Type B pancreatic cell (in vitro differentiated cells): Measurements from ENCODE around the gene CENPM. TPM values are rescaled to one million over a fixed set of nuclear protein-coding genes. Genes with fewer than 3 reads are reported as not detected.

Experiments
- DNase-seq: peaks from one replicate; pipeline ENCODE4 v3.0.0; 2021; ENCODE audit warnings: mixed read lengths; ENCODE audit not compliant: unreplicated experiment; ENCODE audit errors: extremely low spot score
- H3K27ac Mint-ChIP-seq: 2 replicates; pipeline ENCODE4 v1.8.0; 2021; ENCODE audit warnings: mild to moderate bottlenecking, mixed read lengths
- H3K27me3 Mint-ChIP-seq: 2 replicates; pipeline ENCODE4 v1.8.0; 2021; ENCODE audit warnings: mixed read lengths
- H3K36me3 Mint-ChIP-seq: 2 replicates; pipeline ENCODE4 v1.8.0; 2021; ENCODE audit warnings: mixed read lengths
- H3K4me1 Mint-ChIP-seq: one replicate; pipeline ENCODE4 v1.8.0; 2021; ENCODE audit warnings: mixed read lengths; ENCODE audit not compliant: unreplicated experiment
- H3K4me3 Mint-ChIP-seq: 2 replicates; pipeline ENCODE4 v1.8.0; 2021; ENCODE audit warnings: mild to moderate bottlenecking, mixed read lengths
- H3K9me3 Mint-ChIP-seq: 2 replicates; pipeline ENCODE4 v1.8.0; 2021; ENCODE audit warnings: mixed read lengths
- long read RNA-seq: library from polyadenylated mRNA; unstranded; transcript quantifications from one replicate; pipeline ENCODE4 v2.0.0, GENCODE V29; 2020
- total RNA-seq: library from RNA; stranded (reverse); gene quantifications from 2 replicates; pipeline ENCODE4 v1.2.1, GENCODE V29; 2021; ENCODE audit warnings: low replicate concordance
- TF ChIP-seq, protein P1 (sequence below): fragments of 200-600 bp; sonication (generic); conservative IDR thresholded peaks from 2 replicates; pipeline ENCODE4 v1.5.0; 2021; ENCODE audit warnings: antibody characterized with exemption, mild to moderate bottlenecking

CENPM gene
- 12.2 and 29.4 TPM in 2 replicates for total RNA-seq
- long read RNA-seq, transcript CENPM-201 (6 exons, 966 nt) = major isoform, 9 of 12 reads
- long read RNA-seq, partial matches to known transcripts = 0 of 12 reads
- long read RNA-seq, other reads (novel, unspliced or antisense) = 2 of 12 reads

DNA sequence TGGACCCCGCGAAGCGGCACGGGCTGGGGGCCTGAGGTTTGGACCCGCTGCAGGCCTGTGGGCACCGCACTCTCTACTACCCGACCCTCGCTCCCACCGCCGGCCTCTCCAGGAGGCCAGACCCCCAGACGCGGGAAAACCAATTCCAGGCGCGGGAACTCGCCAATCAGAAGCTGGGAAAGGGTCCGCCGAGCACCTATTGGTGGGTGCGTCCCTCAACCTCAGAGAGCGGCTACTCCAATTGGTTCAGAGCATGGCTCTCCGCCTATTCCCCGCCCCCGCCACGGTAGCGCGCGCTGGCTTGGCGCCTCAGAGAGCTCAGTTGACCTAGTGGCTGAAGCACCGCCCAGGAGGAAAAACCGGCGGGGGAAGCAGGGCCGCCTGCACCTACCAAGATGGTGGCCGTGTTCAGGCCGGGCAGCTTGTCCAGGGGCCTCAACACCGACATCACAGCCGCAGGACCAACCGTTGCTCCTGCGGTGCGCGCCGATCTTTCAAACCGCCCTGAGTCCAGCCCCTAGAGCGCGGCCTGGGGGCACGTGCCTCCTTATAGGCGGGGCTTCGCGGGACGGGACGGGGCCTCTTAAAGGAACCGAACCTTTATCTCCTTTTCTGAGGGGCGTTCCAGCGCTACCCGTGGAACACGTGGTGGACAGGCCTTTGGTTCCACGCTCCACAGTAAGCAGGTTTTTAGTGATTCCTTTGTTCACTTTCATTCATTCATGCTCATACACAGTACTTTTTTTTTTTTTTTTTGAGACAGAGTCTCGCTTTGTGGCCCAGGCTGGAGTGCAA is at the start of gene CENPM:
TSS of gene CENPM (minus strand) at position 524 of the 795 bp plus-strand sequence. CDS start at position 448, 76 bp downstream.
- H3K9me3 Mint-ChIP-seq = no peaks in the 10 kb centered on the region
- H3K27ac Mint-ChIP-seq = peak within 1 kb of the TSS; percentile 76
- H3K4me3 Mint-ChIP-seq = peak within 1 kb of the TSS; percentile 92
- no peaks in the 10 kb centered on the region for H3K27me3 Mint-ChIP-seq
- H3K36me3 Mint-ChIP-seq = peaks cover 3% of the 10 kb centered on the region
- H3K4me1 Mint-ChIP-seq = peaks cover 28% of the 10 kb centered on the region
- DNase-seq = peak; percentile 95
- TF ChIP-seq, protein P1, sequence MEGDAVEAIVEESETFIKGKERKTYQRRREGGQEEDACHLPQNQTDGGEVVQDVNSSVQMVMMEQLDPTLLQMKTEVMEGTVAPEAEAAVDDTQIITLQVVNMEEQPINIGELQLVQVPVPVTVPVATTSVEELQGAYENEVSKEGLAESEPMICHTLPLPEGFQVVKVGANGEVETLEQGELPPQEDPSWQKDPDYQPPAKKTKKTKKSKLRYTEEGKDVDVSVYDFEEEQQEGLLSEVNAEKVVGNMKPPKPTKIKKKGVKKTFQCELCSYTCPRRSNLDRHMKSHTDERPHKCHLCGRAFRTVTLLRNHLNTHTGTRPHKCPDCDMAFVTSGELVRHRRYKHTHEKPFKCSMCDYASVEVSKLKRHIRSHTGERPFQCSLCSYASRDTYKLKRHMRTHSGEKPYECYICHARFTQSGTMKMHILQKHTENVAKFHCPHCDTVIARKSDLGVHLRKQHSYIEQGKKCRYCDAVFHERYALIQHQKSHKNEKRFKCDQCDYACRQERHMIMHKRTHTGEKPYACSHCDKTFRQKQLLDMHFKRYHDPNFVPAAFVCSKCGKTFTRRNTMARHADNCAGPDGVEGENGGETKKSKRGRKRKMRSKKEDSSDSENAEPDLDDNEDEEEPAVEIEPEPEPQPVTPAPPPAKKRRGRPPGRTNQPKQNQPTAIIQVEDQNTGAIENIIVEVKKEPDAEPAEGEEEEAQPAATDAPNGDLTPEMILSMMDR = no peak

DNA sequence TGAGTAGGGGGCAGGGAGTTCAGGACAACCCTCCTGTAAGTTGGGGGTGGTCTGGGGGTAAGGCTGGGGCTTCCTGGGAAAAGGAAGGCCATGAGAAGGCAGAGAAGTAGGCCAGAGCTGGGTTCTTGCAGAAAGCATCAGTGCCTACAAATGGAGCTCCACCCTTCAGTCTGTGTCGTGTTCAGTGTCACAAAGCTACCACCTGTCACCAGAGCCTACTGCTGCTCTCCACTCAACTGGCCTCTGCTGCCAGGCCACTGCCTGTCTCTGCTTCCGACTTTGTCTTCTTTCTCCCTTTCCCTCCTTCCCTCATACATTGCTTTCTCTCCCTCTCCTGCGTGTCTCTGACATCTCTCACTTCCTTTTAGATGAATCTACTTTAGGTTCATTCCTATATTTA is 48.3 kb upstream of the CENPM start:
- Mint-ChIP-seq H3K9me3 (peaks cover 4% of the 10 kb centered on the region), H3K36me3 (peaks cover 7% of the 10 kb centered on the region), H3K27ac (no peak overlapping the region), H3K4me3 (no peak overlapping the region), H3K4me1 (no peaks in the 10 kb centered on the region), H3K27me3 (peaks cover 3% of the 10 kb centered on the region)
- TF ChIP-seq, protein P1 = no peak
- DNase-seq = no peak

DNA sequence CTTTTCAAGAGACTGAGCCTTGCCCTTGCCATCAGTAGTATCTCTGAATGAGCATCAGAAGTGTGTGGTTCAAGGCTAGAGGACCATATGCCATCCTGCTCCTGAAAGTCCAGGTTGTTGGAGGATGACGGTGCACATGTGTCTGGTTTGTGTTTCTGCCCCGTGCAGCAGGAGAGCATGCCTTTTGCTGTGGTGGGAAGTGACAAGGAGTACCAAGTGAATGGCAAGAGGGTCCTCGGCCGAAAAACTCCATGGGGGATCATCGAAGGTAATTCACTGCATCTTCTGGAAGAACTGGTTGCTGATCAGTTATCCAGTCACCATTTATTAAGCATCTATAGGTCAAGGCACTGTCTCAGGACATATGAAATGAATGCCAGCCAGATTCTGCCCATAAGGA is 45.5 kb upstream of the CENPM start:
- Mint-ChIP-seq H3K9me3 (no peaks in the 10 kb centered on the region), H3K27me3 (no peaks in the 10 kb centered on the region), H3K36me3 (no peaks in the 10 kb centered on the region), H3K27ac (no peak overlapping the region), H3K4me3 (no peak overlapping the region), H3K4me1 (no peaks in the 10 kb centered on the region)
- TF ChIP-seq, protein P1 = no peak
- no peak for DNase-seq

DNA sequence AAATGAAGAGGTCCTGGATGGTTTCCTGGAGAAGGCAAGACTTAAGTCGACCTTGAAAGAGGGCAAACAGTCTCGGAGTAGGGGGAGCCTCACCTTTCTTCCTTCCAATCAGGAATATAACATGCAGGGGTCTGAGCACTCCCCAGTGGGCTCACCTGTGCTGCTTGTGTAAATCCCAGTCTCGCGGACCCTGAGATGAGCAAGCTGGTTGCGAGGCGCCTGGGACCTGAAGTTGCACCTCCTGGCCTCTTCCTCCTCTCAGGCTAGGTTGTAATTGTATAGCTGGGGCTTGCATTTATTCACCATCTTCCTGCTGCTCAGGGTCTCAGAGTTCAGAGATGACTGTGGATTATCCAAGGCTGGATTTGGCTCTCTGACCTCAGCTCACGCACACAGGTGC is 44.2 kb upstream of the CENPM start:
- Mint-ChIP-seq H3K27me3 (no peaks in the 10 kb centered on the region), H3K27ac (no peak overlapping the region), H3K36me3 (peaks cover 2% of the 10 kb centered on the region), H3K9me3 (no peaks in the 10 kb centered on the region), H3K4me1 (no peaks in the 10 kb centered on the region), H3K4me3 (no peak overlapping the region)
- TF ChIP-seq, protein P1 = no peak
- DNase-seq = no peak

- Mint-ChIP-seq H3K4me3 (no peak overlapping the region), H3K9me3 (no peaks in the 10 kb centered on the region), H3K27me3 (no peaks in the 10 kb centered on the region), H3K27ac (no peak overlapping the region), H3K36me3 (peaks cover 4% of the 10 kb centered on the region), H3K4me1 (no peaks in the 10 kb centered on the region)
- no peak for DNase-seq
- TF ChIP-seq, protein P1 = no peak
These were observed 42.3 kb upstream of the CENPM start for GRCh38 chr22:41989246-41989645.
